ENCODE results near the gene SMYD1. TPM values are rescaled to one million over a fixed set of nuclear protein-coding genes. Genes with fewer than 3 reads are reported as not detected.

Gene SMYD1
- polyA plus RNA-seq, 1 donor from 2014 or later = not detected

- Histone ChIP-seq H3K79me2 (replicated peaks; ENCODE audit: insufficient read depth, low read length) (no peaks in the 10 kb centered on the region), H3K4me2 (ENCODE audit: low read length) (no peak overlapping the region), H3F3A (ENCODE audit: insufficient read depth, low read length, poor library complexity, severe bottlenecking) (no peaks in the 10 kb centered on the region), H4K20me1 (ENCODE audit: insufficient read depth) (no peaks in the 10 kb centered on the region), H3K27me3 (ENCODE audit: insufficient read depth, low read depth, low read length) (no peaks in the 10 kb centered on the region), H3K27ac (ENCODE audit: low read length) (no peak overlapping the region), H3K9me3 (ENCODE audit: low read length) (no peaks in the 10 kb centered on the region), H3K4me3 (ENCODE audit: low read length) (no peak overlapping the region), H2AFZ (ENCODE audit: low read depth, low read length) (no peak overlapping the region), H3K9me2 (ENCODE audit: insufficient read depth, low read length) (no peaks in the 10 kb centered on the region), H3K36me3 (ENCODE audit: insufficient read depth, low read length) (no peaks in the 10 kb centered on the region), H3K9ac (ENCODE audit: low read length) (no peak overlapping the region)
- TF ChIP-seq EP300 (conservative IDR thresholded peaks at IDR 0.05; ENCODE audit: poor library complexity, severe bottlenecking) (no peak), POLR2AphosphoS5 (IDR thresholded peaks at IDR 0.05) (no peak), SMC3 (conservative IDR thresholded peaks at IDR 0.05; ENCODE audit: poor library complexity) (no peak), RAD21 (conservative IDR thresholded peaks at IDR 0.05) (no peak), TAF1 (IDR thresholded peaks at IDR 0.05; ENCODE audit: low read depth) (no peak), EZH2 (IDR thresholded peaks at IDR 0.05; ENCODE audit: borderline replicate concordance, insufficient read depth, low read length, poor library complexity, severe bottlenecking) (no peak), CTCF (IDR thresholded peaks at IDR 0.05; ENCODE audit: poor library complexity, severe bottlenecking) (no peak), MXI1 (conservative IDR thresholded peaks at IDR 0.05; ENCODE audit: poor library complexity, severe bottlenecking) (no peak), REST (IDR thresholded peaks at IDR 0.05; ENCODE audit: borderline replicate concordance) (no peak)
Measured at GRCh38 chr2:88125924-88126771, 58.5 kb downstream of the SMYD1 start.

- Histone ChIP-seq H3K27ac (ENCODE audit: low read length) (no peak overlapping the region), H3K4me2 (ENCODE audit: low read length) (no peak overlapping the region), H3K36me3 (ENCODE audit: insufficient read depth, low read length) (no peaks in the 10 kb centered on the region), H3K9me3 (ENCODE audit: low read length) (no peaks in the 10 kb centered on the region), H3K27me3 (ENCODE audit: insufficient read depth, low read depth, low read length) (no peaks in the 10 kb centered on the region), H2AFZ (ENCODE audit: low read depth, low read length) (no peak overlapping the region), H3K4me3 (ENCODE audit: low read length) (no peak overlapping the region), H3K9ac (ENCODE audit: low read length) (no peak overlapping the region), H3K9me2 (ENCODE audit: insufficient read depth, low read length) (no peaks in the 10 kb centered on the region), H3K79me2 (replicated peaks; ENCODE audit: insufficient read depth, low read length) (no peaks in the 10 kb centered on the region), H3F3A (ENCODE audit: insufficient read depth, low read length, poor library complexity, severe bottlenecking) (no peaks in the 10 kb centered on the region), H4K20me1 (ENCODE audit: insufficient read depth) (no peaks in the 10 kb centered on the region)
- TF ChIP-seq MXI1 (conservative IDR thresholded peaks at IDR 0.05; ENCODE audit: poor library complexity, severe bottlenecking) (no peak), SMC3 (conservative IDR thresholded peaks at IDR 0.05; ENCODE audit: poor library complexity) (no peak), EP300 (conservative IDR thresholded peaks at IDR 0.05; ENCODE audit: poor library complexity, severe bottlenecking) (no peak), REST (IDR thresholded peaks at IDR 0.05; ENCODE audit: borderline replicate concordance) (no peak), CTCF (IDR thresholded peaks at IDR 0.05; ENCODE audit: poor library complexity, severe bottlenecking) (no peak), EZH2 (IDR thresholded peaks at IDR 0.05; ENCODE audit: borderline replicate concordance, insufficient read depth, low read length, poor library complexity, severe bottlenecking) (no peak), TAF1 (IDR thresholded peaks at IDR 0.05; ENCODE audit: low read depth) (no peak), RAD21 (conservative IDR thresholded peaks at IDR 0.05) (no peak), POLR2AphosphoS5 (IDR thresholded peaks at IDR 0.05) (no peak)
Measured at GRCh38 chr2:88126772-88127637, 59.4 kb downstream of the SMYD1 start.

All from neural cell (in vitro differentiated cells).